ENCODE results near the gene TRERF1. TPM values are rescaled to one million over a fixed set of nuclear protein-coding genes. Genes with fewer than 3 reads are reported as not detected.

TRERF1 gene
- total and polyA plus RNA-seq, 2 of the 8 experiments (the other 6 are each of a cell fraction or from before 2014, with no cell fraction given): 10.8 to 21.5 TPM

DNA sequence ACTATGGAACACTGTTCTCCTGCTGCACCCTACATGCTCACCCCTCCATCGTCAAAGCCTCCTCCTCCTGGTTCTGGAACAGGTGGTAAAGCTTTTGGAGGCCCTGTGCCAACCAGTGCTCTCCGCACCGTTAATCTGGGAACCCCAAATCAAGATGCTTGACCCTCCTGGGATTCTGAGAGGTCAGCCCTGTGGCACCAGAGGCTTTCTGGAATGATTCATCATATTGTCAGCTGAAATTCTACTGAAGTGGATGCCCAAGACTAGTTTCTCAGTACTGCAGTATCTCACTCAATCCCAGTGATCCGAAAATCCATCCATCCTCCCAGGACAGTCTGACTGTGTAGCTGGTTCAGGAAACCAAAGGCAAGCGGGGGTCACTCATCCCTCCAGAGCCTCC, 92.7 kb downstream of the TRERF1 start:
- Histone ChIP-seq H3K4ac (replicated peaks; ENCODE audit: insufficient read length, low read depth, low read length) (no peak overlapping the region), H3K23me2 (ENCODE audit: low read depth, low read length) (no peaks in the 10 kb centered on the region), H2BK120ac (replicated peaks; ENCODE audit: low read depth, low read length) (no peak overlapping the region), H3K27me3 (replicated peaks in 1 of 4; ENCODE audit: control insufficient read depth in 3 of 4, extremely low read depth in 1 of 4, insufficient read depth in 3 of 4, low read length in 3 of 4) (no peaks in the 10 kb centered on the region), H4K91ac (replicated peaks; ENCODE audit: insufficient read length, low read length) (no peak overlapping the region), H3K36me3 (ENCODE audit: control insufficient read depth in 2 of 4, insufficient read depth in 4 of 4, low read length in 3 of 4) (peaks cover 0 to 2% (median 0%) of the 10 kb centered on the region in 4 experiments; a peak in 1 of 8 replicates), H2BK20ac (ENCODE audit: low read length) (no peak overlapping the region), H3K4me3 (ENCODE audit: extremely low read depth in 1 of 4, insufficient read depth in 2 of 4, low read depth in 3 of 4, low read length in 4 of 4) (no peak overlapping the region), H3K4me2 (ENCODE audit: insufficient read depth in 1 of 2, low read depth in 2 of 2, low read length in 2 of 2) (no peak overlapping the region), H3K56ac (replicated peaks; ENCODE audit: insufficient read length, low read depth, low read length) (no peak overlapping the region), H3K4me1 (replicated peaks in 1 of 4; ENCODE audit: control insufficient read depth in 3 of 4, insufficient read depth in 4 of 4, low read length in 3 of 4) (no peaks in the 10 kb centered on the region; a peak in 1 of 7 replicates), H2AFZ (ENCODE audit: low read length) (no peak overlapping the region), H3K27ac (ENCODE audit: low read depth, low read length) (no peak overlapping the region), H3K14ac (ENCODE audit: insufficient read length) (no peak overlapping the region), H3K23ac (ENCODE audit: insufficient read length) (no peak overlapping the region), H4K5ac (ENCODE audit: insufficient read length, low read depth, low read length) (no peak overlapping the region), H4K8ac (ENCODE audit: extremely low read depth, insufficient read depth, low read length) (no peak overlapping the region), H2AK5ac (ENCODE audit: low read depth, low read length) (no peak overlapping the region), H3K9ac (replicated peaks in 1 of 4; ENCODE audit: extremely low read depth in 1 of 4, low read depth in 3 of 4, low read length in 3 of 4) (no peak overlapping the region), H3K9me3 (ENCODE audit: insufficient read depth in 2 of 2, low read depth in 1 of 2, low read length in 1 of 2) (0 out of 4 replicates have a peak, but pooled peaks cover 0 to 2% of the 10 kb centered on the region in 2 experiments), H2BK12ac (ENCODE audit: low read depth, low read length) (no peak overlapping the region), H2BK15ac (ENCODE audit: low read length) (no peak overlapping the region), H2BK5ac (ENCODE audit: low read depth, low read length) (no peak overlapping the region), H3K79me2 (ENCODE audit: control insufficient read depth in 1 of 2, insufficient read depth in 2 of 2, low read length in 2 of 2) (peaks cover 0 to 23% of the 10 kb centered on the region in 2 experiments; a peak in 2 of 4 replicates), H4K20me1 (replicated peaks in 1 of 2; ENCODE audit: control insufficient read depth in 1 of 2, insufficient read depth in 2 of 2, low read length in 2 of 2) (peaks cover 5 to 6% of the 10 kb centered on the region in 2 experiments), H3K79me1 (ENCODE audit: low read depth, low read length) (0 out of 2 replicates have a peak, but pooled peaks cover 11% of the 10 kb centered on the region), H3K18ac (ENCODE audit: extremely low read depth, low read length) (no peak overlapping the region)
- FAIRE-seq (no peak), DNase-seq (ENCODE audit: low read depth in 1 of 2, low spot score in 2 of 2) (no peak)
- POLR2A ChIA-PET (ENCODE audit: partially characterized antibody): no interaction called here
- 95% methylated on average over 5 of the region's 5 CpGs; no CpG with 5 or more reads in 1 of the 2 experiments for WGBS, 2 experiments (ENCODE audit: extremely low coverage in 1 of 2, insufficient coverage in 1 of 2, insufficient read length in 1 of 2, insufficient replicate concordance in 2 of 2, low coverage in 1 of 2, low lambda C conversion rate in 2 of 2, missing lambda C conversion rate in 1 of 2)
- CTCF ChIA-PET (ENCODE audit: partially characterized antibody): interaction anchor here (1.4 to 1.7 kb wide), 2 partner anchors 21 to 189 kb away, joined by 3 to 8 read pairs; no protein-coding TSS in a partner anchor
- TF ChIP-seq, protein P1, sequence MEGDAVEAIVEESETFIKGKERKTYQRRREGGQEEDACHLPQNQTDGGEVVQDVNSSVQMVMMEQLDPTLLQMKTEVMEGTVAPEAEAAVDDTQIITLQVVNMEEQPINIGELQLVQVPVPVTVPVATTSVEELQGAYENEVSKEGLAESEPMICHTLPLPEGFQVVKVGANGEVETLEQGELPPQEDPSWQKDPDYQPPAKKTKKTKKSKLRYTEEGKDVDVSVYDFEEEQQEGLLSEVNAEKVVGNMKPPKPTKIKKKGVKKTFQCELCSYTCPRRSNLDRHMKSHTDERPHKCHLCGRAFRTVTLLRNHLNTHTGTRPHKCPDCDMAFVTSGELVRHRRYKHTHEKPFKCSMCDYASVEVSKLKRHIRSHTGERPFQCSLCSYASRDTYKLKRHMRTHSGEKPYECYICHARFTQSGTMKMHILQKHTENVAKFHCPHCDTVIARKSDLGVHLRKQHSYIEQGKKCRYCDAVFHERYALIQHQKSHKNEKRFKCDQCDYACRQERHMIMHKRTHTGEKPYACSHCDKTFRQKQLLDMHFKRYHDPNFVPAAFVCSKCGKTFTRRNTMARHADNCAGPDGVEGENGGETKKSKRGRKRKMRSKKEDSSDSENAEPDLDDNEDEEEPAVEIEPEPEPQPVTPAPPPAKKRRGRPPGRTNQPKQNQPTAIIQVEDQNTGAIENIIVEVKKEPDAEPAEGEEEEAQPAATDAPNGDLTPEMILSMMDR (IDR thresholded peaks at IDR 0.05; ENCODE audit: control extremely low read depth in 1 of 3, insufficient read depth in 1 of 3, low read depth in 1 of 3, low read length in 3 of 3): no peak
- TF ChIP-seq GTF2F1 (IDR thresholded peaks at IDR 0.05; ENCODE audit: borderline replicate concordance, low read depth, low read length) (no peak), RAD21 (IDR thresholded peaks at IDR 0.05 in 1 of 2, conservative IDR thresholded peaks at IDR 0.05 in 1 of 2; ENCODE audit: low read depth in 2 of 2, low read length in 2 of 2) (no peak), BCL11A (IDR thresholded peaks at IDR 0.05; ENCODE audit: low read depth in 2 of 2, low read length in 2 of 2) (no peak), YY1 (IDR thresholded peaks at IDR 0.05; ENCODE audit: low read depth, low read length) (no peak), RFX5 (IDR thresholded peaks at IDR 0.05; ENCODE audit: borderline replicate concordance, low read depth, low read length) (no peak), EP300 (IDR thresholded peaks at IDR 0.05; ENCODE audit: borderline replicate concordance in 1 of 2, low read depth in 2 of 2, low read length in 2 of 2) (no peak), SAP30 (IDR thresholded peaks at IDR 0.05; ENCODE audit: insufficient read depth, insufficient replicate concordance, low read length) (no peak), BRCA1 (IDR thresholded peaks at IDR 0.05; ENCODE audit: low read depth, low read length) (no peak)

All from H1 (cell line).